Mesendoderm (in vitro differentiated cells): ENCODE measurements around the gene OR7C2.
"Not testable (repeated sequence)": the region's sequence is repeated elsewhere in the genome, so short reads cannot be mapped to it uniquely, and the experiment has no call there.

ENCODE experiments used
- DNase-seq: peaks from one replicate; pipeline ENCODE4 v3.0.0; 2013
- H2AK5ac ChIP-seq: 2 replicates; pipeline ENCODE4 v1.6.1; 2013; ENCODE audit warnings: low read length, inconsistent platforms
- H2BK120ac ChIP-seq: 2 replicates; pipeline ENCODE4 v1.6.1; 2013; ENCODE audit warnings: low read depth, mild to moderate bottlenecking, low read length, moderate library complexity, mixed read lengths
- H2BK15ac ChIP-seq: replicated peaks from 2 replicates; pipeline ENCODE4 v1.6.1; 2013; ENCODE audit warnings: low read depth, mild to moderate bottlenecking, moderate library complexity
- H2BK5ac ChIP-seq: 2 replicates; pipeline ENCODE4 v1.6.1; 2013; ENCODE audit warnings: low read length, inconsistent platforms
- H3K18ac ChIP-seq: 2 replicates; pipeline ENCODE4 v1.6.1; 2013; ENCODE audit warnings: mild to moderate bottlenecking, low read length, mixed read lengths
- H3K23ac ChIP-seq: one replicate; pipeline ENCODE4 v1.6.1; 2013; ENCODE audit warnings: low read length
- H3K27ac ChIP-seq: 2 replicates; pipeline ENCODE4 v1.5.1; 2013; ENCODE audit warnings: low read depth, mild to moderate bottlenecking, inconsistent platforms, low read length, moderate library complexity
- H3K27me3 ChIP-seq: 2 replicates; pipeline ENCODE4 v1.6.1; 2013; ENCODE audit warnings: low read length, control low read depth, mild to moderate bottlenecking, inconsistent platforms; ENCODE audit not compliant: insufficient read depth, poor library complexity
- H3K36me3 ChIP-seq: 2 replicates; pipeline ENCODE4 v1.6.1; 2013; ENCODE audit warnings: low read length, inconsistent platforms; ENCODE audit not compliant: control insufficient read depth, insufficient read depth
- H3K4ac ChIP-seq: one replicate; pipeline ENCODE4 v1.6.1; 2013; ENCODE audit warnings: low read depth, mild to moderate bottlenecking, low read length, moderate library complexity
- H3K4me1 ChIP-seq: 2 replicates; pipeline ENCODE4 v1.6.1; 2013; ENCODE audit warnings: low read depth, low read length, inconsistent platforms; ENCODE audit not compliant: control insufficient read depth
- H3K4me2 ChIP-seq: 2 replicates; pipeline ENCODE4 v1.6.1; 2013; ENCODE audit warnings: low read length
- H3K4me3 ChIP-seq: 2 replicates; pipeline ENCODE4 v1.5.1; 2013; ENCODE audit warnings: mild to moderate bottlenecking, low read length
- H3K56ac ChIP-seq: one replicate; pipeline ENCODE4 v1.6.1; 2013; ENCODE audit warnings: low read length
- H3K79me1 ChIP-seq: 2 replicates; pipeline ENCODE4 v1.6.1; 2013; ENCODE audit warnings: low read length, inconsistent platforms
- H3K79me2 ChIP-seq: 2 replicates; pipeline ENCODE4 v1.6.1; 2013; ENCODE audit warnings: mild to moderate bottlenecking, low read length; ENCODE audit not compliant: control insufficient read depth, insufficient read depth
- H3K9ac ChIP-seq: 2 replicates; pipeline ENCODE4 v1.6.1; 2013; ENCODE audit warnings: low read length, inconsistent platforms
- H4K5ac ChIP-seq: one replicate; pipeline ENCODE4 v1.6.1; 2013; ENCODE audit warnings: low read length
- H4K8ac ChIP-seq: one replicate; pipeline ENCODE4 v1.6.1; 2013; ENCODE audit warnings: low read depth, mild to moderate bottlenecking, control low read depth, low read length, moderate library complexity
- WGBS: extraction: QIAGEN DNeasy Blood & Tissue Kit; methylation state at CpG from one replicate; pipeline ENCODE4 v1.1.7; 2013; ENCODE audit warnings: low lambda C conversion rate, missing lambda C conversion rate; ENCODE audit not compliant: insufficient coverage; ENCODE audit errors: extremely low coverage; 5-methylcytosine and 5-hydroxymethylcytosine counted together

The OR7C2 gene

GRCh38 chr19:14940266-14940665, 1.0 kb upstream of the OR7C2 start:
- no peaks in the 10 kb centered on the region for H3K79me1 ChIP-seq
- no peak overlapping the region for H3K18ac ChIP-seq
- H3K56ac ChIP-seq = no peak overlapping the region
- no peak overlapping the region for H4K8ac ChIP-seq
- H3K4me1 ChIP-seq = no peaks in the 10 kb centered on the region
- no peaks in the 10 kb centered on the region for H3K36me3 ChIP-seq
- H2BK5ac ChIP-seq = no peak overlapping the region
- no peak overlapping the region for H4K5ac ChIP-seq
- H3K27me3 ChIP-seq = no peaks in the 10 kb centered on the region
- no peak overlapping the region for H2BK15ac ChIP-seq
- no peak overlapping the region for H3K9ac ChIP-seq
- no peak overlapping the region for H3K27ac ChIP-seq
- H2AK5ac ChIP-seq = no peak overlapping the region
- H2BK120ac ChIP-seq = no peak overlapping the region
- no CpG with 5 or more reads among the region's 6 CpGs for WGBS
- no peak overlapping the region for H3K4ac ChIP-seq
- no peak overlapping the region for H3K4me3 ChIP-seq
- H3K4me2 ChIP-seq = no peak overlapping the region
- DNase-seq = no peak
- no peaks in the 10 kb centered on the region for H3K79me2 ChIP-seq
- no peak overlapping the region for H3K23ac ChIP-seq

GRCh38 chr19:14943601-14944000, 2.3 kb downstream of the OR7C2 start:
- Histone ChIP-seq H3K27ac (no peak overlapping the region), H3K27me3 (no peaks in the 10 kb centered on the region), H3K18ac (no peak overlapping the region), H2BK15ac (no peak overlapping the region), H3K79me2 (no peaks in the 10 kb centered on the region), H2BK5ac (no peak overlapping the region), H4K8ac (no peak overlapping the region), H3K9ac (no peak overlapping the region), H4K5ac (no peak overlapping the region), H3K4ac (no peak overlapping the region), H3K4me2 (no peak overlapping the region), H3K56ac (no peak overlapping the region), H2AK5ac (no peak overlapping the region), H3K4me1 (no peaks in the 10 kb centered on the region), H2BK120ac (no peak overlapping the region), H3K36me3 (no peaks in the 10 kb centered on the region), H3K23ac (no peak overlapping the region), H3K79me1 (no peaks in the 10 kb centered on the region), H3K4me3 (no peak overlapping the region)
- DNase-seq = no peak
- WGBS = no CpG with 5 or more reads among the region's 4 CpGs

- H2BK120ac ChIP-seq = no peak overlapping the region
- H3K9ac ChIP-seq = no peak overlapping the region
- H3K56ac ChIP-seq = no peak overlapping the region
- H2BK15ac ChIP-seq = no peak overlapping the region
- H3K4me3 ChIP-seq = no peak overlapping the region
- no peak overlapping the region for H3K18ac ChIP-seq
- no peaks in the 10 kb centered on the region for H3K4me1 ChIP-seq
- WGBS = no CpG with 5 or more reads among the region's 1 CpG
- H3K27me3 ChIP-seq = no peaks in the 10 kb centered on the region
- no peak overlapping the region for H4K5ac ChIP-seq
- no peak overlapping the region for H2AK5ac ChIP-seq
- no peak overlapping the region for H3K23ac ChIP-seq
- no peak for DNase-seq
- no peak overlapping the region for H2BK5ac ChIP-seq
- no peak overlapping the region for H3K4ac ChIP-seq
- H4K8ac ChIP-seq = no peak overlapping the region
- H3K79me2 ChIP-seq = no peaks in the 10 kb centered on the region
- H3K36me3 ChIP-seq = no peaks in the 10 kb centered on the region
- no peaks in the 10 kb centered on the region for H3K79me1 ChIP-seq
- H3K4me2 ChIP-seq = no peak overlapping the region
- no peak overlapping the region for H3K27ac ChIP-seq
Observed at GRCh38 chr19:14944456-14944855, 3.2 kb downstream of the OR7C2 start.

GRCh38 chr19:14949413-14949812, 8.1 kb downstream of the OR7C2 start:
- H3K36me3 ChIP-seq, H3K79me1 ChIP-seq: not testable (repeated sequence)
- no CpG with 5 or more reads among the region's 10 CpGs for WGBS

GRCh38 chr19:14949876-14950275, 8.6 kb downstream of the OR7C2 start:
- no peak overlapping the region for H2AK5ac ChIP-seq
- H3K79me1 ChIP-seq = no peaks in the 10 kb centered on the region
- no peak overlapping the region for H3K4me2 ChIP-seq
- H4K8ac ChIP-seq = no peak overlapping the region
- H3K56ac ChIP-seq = no peak overlapping the region
- H3K79me2 ChIP-seq = no peaks in the 10 kb centered on the region
- H3K4me3 ChIP-seq = no peak overlapping the region
- H2BK120ac ChIP-seq = no peak overlapping the region
- no peak for DNase-seq
- WGBS = no CpG with 5 or more reads among the region's 8 CpGs
- no peak overlapping the region for H3K18ac ChIP-seq
- no peaks in the 10 kb centered on the region for H3K36me3 ChIP-seq
- H4K5ac ChIP-seq = no peak overlapping the region
- no peaks in the 10 kb centered on the region for H3K4me1 ChIP-seq
- no peak overlapping the region for H3K23ac ChIP-seq
- no peak overlapping the region for H3K4ac ChIP-seq
- no peak overlapping the region for H2BK5ac ChIP-seq
- H3K27ac ChIP-seq = no peak overlapping the region
- no peak overlapping the region for H3K9ac ChIP-seq
- H2BK15ac ChIP-seq = no peak overlapping the region
- H3K27me3 ChIP-seq = no peaks in the 10 kb centered on the region

More at GRCh38 chr19:14949413-14949812, 8.1 kb downstream of the OR7C2 start:
- H2BK5ac ChIP-seq, H3K79me2 ChIP-seq, H3K18ac ChIP-seq, H4K5ac ChIP-seq, H3K23ac ChIP-seq, DNase-seq, H3K56ac ChIP-seq, H4K8ac ChIP-seq, H3K27ac ChIP-seq, H3K4me1 ChIP-seq, H2AK5ac ChIP-seq, H2BK120ac ChIP-seq, H3K9ac ChIP-seq, H3K4ac ChIP-seq, H3K27me3 ChIP-seq, H3K4me2 ChIP-seq, H2BK15ac ChIP-seq, H3K4me3 ChIP-seq: not testable (repeated sequence)

- H3K79me1 ChIP-seq = no peaks in the 10 kb centered on the region
- H4K5ac ChIP-seq = no peak overlapping the region
Observed at GRCh38 chr19:14950421-14950820, 9.1 kb downstream of the OR7C2 start.

More at GRCh38 chr19:14950421-14950820, 9.1 kb downstream of the OR7C2 start:
- H3K27me3 ChIP-seq = no peaks in the 10 kb centered on the region
- H3K56ac ChIP-seq = no peak overlapping the region
- no peak overlapping the region for H3K23ac ChIP-seq
- H3K4ac ChIP-seq = no peak overlapping the region
- H3K4me2 ChIP-seq = no peak overlapping the region
- no peak overlapping the region for H4K8ac ChIP-seq
- no CpG with 5 or more reads among the region's 1 CpG for WGBS
- H3K4me3 ChIP-seq = no peak overlapping the region
- no peaks in the 10 kb centered on the region for H3K4me1 ChIP-seq
- no peak overlapping the region for H2BK5ac ChIP-seq
- no peak overlapping the region for H3K9ac ChIP-seq
- H3K18ac ChIP-seq = no peak overlapping the region
- H2BK15ac ChIP-seq = no peak overlapping the region
- H3K79me2 ChIP-seq = no peaks in the 10 kb centered on the region
- no peak for DNase-seq
- no peak overlapping the region for H3K27ac ChIP-seq
- no peak overlapping the region for H2AK5ac ChIP-seq
- no peak overlapping the region for H2BK120ac ChIP-seq
- H3K36me3 ChIP-seq = no peaks in the 10 kb centered on the region
